CD4-positive, CD25-positive, alpha-beta regulatory T cell (primary cell): ENCODE results near the gene EXTL2. TPM values are rescaled to one million over a fixed set of nuclear protein-coding genes. Genes with fewer than 3 reads are reported as not detected.
A peak's percentile ranks its signal among the peaks of the same experiment; 100 is the strongest.

Experiments
- ATAC-seq, 2 donors: fragments of 150-1000 bp; cut with Tn5 transposase; one replicate each; pipeline ENCODE4 v1.10.0; 2021; ENCODE audit warnings: low read depth in 2 of 2, moderate number of reproducible peaks in 2 of 2, moderate library complexity in 1 of 2
- DNase-seq, 3 donors: peaks; one replicate each; pipeline versions ENCODE4 v3.0.0 to v3.0.0-alpha.2; 2012 to 2022; ENCODE audit warnings: mixed read lengths in 1 of 3
- H3K27ac ChIP-seq: one replicate; pipeline ENCODE4 v1.7.0; 2013; ENCODE audit warnings: mild to moderate bottlenecking, low read length; ENCODE audit not compliant: insufficient read depth, poor library complexity, severe bottlenecking
- H3K27me3 ChIP-seq: one replicate; pipeline ENCODE4 v1.7.0; 2013; ENCODE audit warnings: low read length; ENCODE audit not compliant: control insufficient read depth, insufficient read depth
- H3K36me3 ChIP-seq: one replicate; pipeline ENCODE4 v1.7.0; 2013; ENCODE audit warnings: mild to moderate bottlenecking, low read length, moderate library complexity; ENCODE audit not compliant: control insufficient read depth, insufficient read depth
- H3K4me1 ChIP-seq: 2 replicates; pipeline ENCODE4 v1.7.0; 2013; ENCODE audit warnings: mild to moderate bottlenecking, low read length; ENCODE audit not compliant: insufficient read depth, control insufficient read depth, poor library complexity, severe bottlenecking
- H3K4me3 ChIP-seq: one replicate; pipeline ENCODE4 v1.7.0; 2013; ENCODE audit warnings: low read depth, mild to moderate bottlenecking, low read length, moderate library complexity
- H3K9me3 ChIP-seq, 2 experiments: 1 replicate in 1 of 2; 2 replicates in 1 of 2; pipeline ENCODE4 v1.7.0; 2013; ENCODE audit warnings: low read length in 2 of 2, mild to moderate bottlenecking in 1 of 2, moderate library complexity in 1 of 2; ENCODE audit not compliant: control insufficient read depth in 2 of 2
- H3K27ac Mint-ChIP-seq, 3 donors: one replicate each; pipeline ENCODE4 v1.8.0; 2020 to 2022; ENCODE audit warnings: mild to moderate bottlenecking in 3 of 3, mixed read lengths in 3 of 3, moderate library complexity in 2 of 3
- H3K27me3 Mint-ChIP-seq: one replicate; pipeline ENCODE4 v1.8.0; 2022; ENCODE audit warnings: mild to moderate bottlenecking, mixed read lengths
- H3K36me3 Mint-ChIP-seq: one replicate; pipeline ENCODE4 v1.8.0; 2020; ENCODE audit warnings: mixed read lengths
- H3K4me1 Mint-ChIP-seq, 4 donors: one replicate each; pipeline ENCODE4 v1.8.0; 2020 to 2022; ENCODE audit warnings: mixed read lengths in 4 of 4, mild to moderate bottlenecking in 1 of 4
- H3K4me3 Mint-ChIP-seq, 4 donors: one replicate each; pipeline ENCODE4 v1.8.0; 2020 to 2022; ENCODE audit warnings: mild to moderate bottlenecking in 4 of 4, mixed read lengths in 4 of 4, moderate library complexity in 3 of 4
- H3K9me3 Mint-ChIP-seq, 7 donors: one replicate each; pipeline ENCODE4 v1.8.0; 2020 to 2022; ENCODE audit warnings: mixed read lengths in 7 of 7, mild to moderate bottlenecking in 3 of 7, moderate library complexity in 2 of 7
- polyA plus RNA-seq, 4 donors: library from polyadenylated mRNA; unstranded; fragments of 300-500 nt; fragmentation: Illumina TruSeq; gene quantifications; one replicate each; pipeline ENCODE4 v1.2.3, GENCODE V29; 2021
- total RNA-seq: library from RNA; stranded (reverse); gene quantifications from one replicate; pipeline ENCODE4 v1.2.3, GENCODE V29; 2022

The EXTL2 gene, protein sequence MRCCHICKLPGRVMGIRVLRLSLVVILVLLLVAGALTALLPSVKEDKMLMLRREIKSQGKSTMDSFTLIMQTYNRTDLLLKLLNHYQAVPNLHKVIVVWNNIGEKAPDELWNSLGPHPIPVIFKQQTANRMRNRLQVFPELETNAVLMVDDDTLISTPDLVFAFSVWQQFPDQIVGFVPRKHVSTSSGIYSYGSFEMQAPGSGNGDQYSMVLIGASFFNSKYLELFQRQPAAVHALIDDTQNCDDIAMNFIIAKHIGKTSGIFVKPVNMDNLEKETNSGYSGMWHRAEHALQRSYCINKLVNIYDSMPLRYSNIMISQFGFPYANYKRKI
- total RNA-seq = 1.6 TPM
- polyA plus RNA-seq = 1 to 10 TPM in 2 of 4 donors, under 1 TPM in 2; 0.91 to 2.7 (median 1.3) TPM

- no peak for ATAC-seq
- Histone ChIP-seq H3K9me3 (peaks cover 0 to 11% of the 10 kb centered on the region in 2 experiments), H3K27me3 (no peaks in the 10 kb centered on the region), H3K27ac (peak within 1 kb of the TSS; percentile 98), H3K4me1 (peaks cover 32% of the 10 kb centered on the region), H3K4me3 (peak within 1 kb of the TSS; percentile 95), H3K36me3 (peaks cover 15% of the 10 kb centered on the region)
- H3K4me1 Mint-ChIP-seq = peaks cover 12 to 65% (median 40%) of the 10 kb centered on the region in 4 donors
- DNase-seq = peak; percentile 44 to 64 (median 63)
- peaks cover 26% of the 10 kb centered on the region for H3K36me3 Mint-ChIP-seq
- H3K27ac Mint-ChIP-seq = peak within 1 kb of the TSS; percentile 100
- H3K4me3 Mint-ChIP-seq = peak within 1 kb of the TSS; percentile 97 to 100 (median 98)
- peaks cover 6% of the 10 kb centered on the region for H3K27me3 Mint-ChIP-seq
- H3K9me3 Mint-ChIP-seq = peaks cover 0 to 17% (median 6%) of the 10 kb centered on the region in 7 donors
Measured at GRCh38 chr1:100894603-100895539, at the start of gene EXTL2. Gene EXTL2 (minus strand): TSS chr1:100894842. CDS start chr1:100888757, 6,085 bp downstream.

DNA sequence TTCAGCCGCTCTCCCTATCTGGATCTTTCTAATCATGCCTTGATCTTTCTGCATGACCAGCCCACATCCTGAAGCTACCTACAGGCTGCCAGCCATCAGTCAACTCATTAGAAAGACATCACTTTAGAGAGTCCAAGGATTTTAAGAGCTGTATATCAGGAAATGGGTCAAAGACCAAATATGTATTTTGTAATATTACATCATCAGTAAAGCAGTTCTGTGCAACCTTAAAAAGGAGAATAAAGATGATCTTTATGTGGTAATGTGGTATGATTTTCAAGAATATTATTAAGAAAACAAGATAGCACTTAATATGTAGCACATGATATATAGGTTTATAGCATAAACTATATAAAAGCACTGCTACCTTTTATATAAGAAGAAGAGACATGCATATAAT, 48.9 kb upstream of the EXTL2 start:
- peaks cover 12% of the 10 kb centered on the region for H3K36me3 ChIP-seq
- ATAC-seq (no peak), DNase-seq (no peak)
- H3K27ac Mint-ChIP-seq = peak overlapping the region; percentile 76 to 85 (median 83)
- no peak overlapping the region for H3K4me3 ChIP-seq
- peaks cover 0 to 36% (median 21%) of the 10 kb centered on the region in 7 donors for H3K9me3 Mint-ChIP-seq
- H3K27me3 ChIP-seq = no peaks in the 10 kb centered on the region
- peaks cover 69% of the 10 kb centered on the region for H3K36me3 Mint-ChIP-seq
- H3K9me3 ChIP-seq = peaks cover 8 to 14% of the 10 kb centered on the region in 2 experiments
- peaks cover 18% of the 10 kb centered on the region for H3K4me1 ChIP-seq
- H3K4me3 Mint-ChIP-seq = peak overlapping the region in 2 of 4 donors; percentile 16 to 22
- no peaks in the 10 kb centered on the region for H3K27me3 Mint-ChIP-seq
- H3K27ac ChIP-seq = peak overlapping the region; percentile 15
- H3K4me1 Mint-ChIP-seq = peaks cover 26 to 74% (median 48%) of the 10 kb centered on the region in 4 donors

GRCh38 chr1:100942304-100943046, 47.8 kb upstream of the EXTL2 start:
- Histone ChIP-seq H3K9me3 (peaks cover 6 to 8% of the 10 kb centered on the region in 2 experiments), H3K4me1 (peaks cover 16% of the 10 kb centered on the region), H3K4me3 (peak overlapping the region; percentile 51), H3K36me3 (peaks cover 21% of the 10 kb centered on the region), H3K27ac (no peak overlapping the region), H3K27me3 (no peaks in the 10 kb centered on the region)
- peak overlapping the region; percentile 83 to 90 (median 85) for H3K27ac Mint-ChIP-seq
- ATAC-seq (no peak), DNase-seq (no peak)
- peaks cover 28 to 70% (median 51%) of the 10 kb centered on the region in 4 donors for H3K4me1 Mint-ChIP-seq
- peaks cover 65% of the 10 kb centered on the region for H3K36me3 Mint-ChIP-seq
- peaks cover 0 to 30% (median 17%) of the 10 kb centered on the region in 7 donors for H3K9me3 Mint-ChIP-seq
- H3K27me3 Mint-ChIP-seq = no peaks in the 10 kb centered on the region
- peak overlapping the region; percentile 32 to 59 (median 49) for H3K4me3 Mint-ChIP-seq

DNA sequence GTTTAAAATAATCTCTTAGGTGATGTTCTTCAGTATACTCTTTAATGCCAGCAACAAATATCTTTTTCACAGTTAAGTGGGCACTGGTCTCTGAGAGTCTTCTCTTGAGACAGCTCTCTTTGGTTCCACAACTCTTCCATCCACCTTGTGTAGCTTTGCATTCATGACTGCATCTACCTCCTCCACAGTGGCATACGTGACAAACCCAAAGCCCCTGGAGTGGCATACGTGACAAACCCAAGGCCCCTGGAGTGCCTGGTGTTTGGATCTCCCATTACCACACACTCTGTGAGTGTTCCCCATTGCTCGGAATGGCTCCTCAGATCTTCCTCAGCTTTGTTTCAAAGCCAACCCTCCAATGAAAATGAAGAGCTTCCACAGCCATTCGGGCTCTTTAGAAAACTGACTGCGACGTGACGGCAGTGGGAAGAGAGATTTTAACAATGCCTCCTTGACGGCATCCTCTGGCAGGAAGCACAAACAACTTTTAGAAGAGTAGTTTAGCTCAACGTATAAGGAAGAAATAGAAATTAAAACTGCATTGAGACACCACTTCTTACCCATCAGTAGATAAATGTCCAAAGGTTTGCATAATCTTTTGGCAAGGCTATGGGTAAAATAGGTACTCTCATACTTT, 47.1 kb upstream of the EXTL2 start:
- H3K27me3 ChIP-seq = no peaks in the 10 kb centered on the region
- H3K27ac Mint-ChIP-seq = peak overlapping the region; percentile 83 to 90 (median 83)
- peaks cover 59% of the 10 kb centered on the region for H3K36me3 Mint-ChIP-seq
- H3K36me3 ChIP-seq = peaks cover 23% of the 10 kb centered on the region
- H3K27me3 Mint-ChIP-seq = no peaks in the 10 kb centered on the region
- no peak overlapping the region for H3K27ac ChIP-seq
- peaks cover 0 to 22% (median 11%) of the 10 kb centered on the region in 7 donors for H3K9me3 Mint-ChIP-seq
- peaks cover 28 to 66% (median 51%) of the 10 kb centered on the region in 4 donors for H3K4me1 Mint-ChIP-seq
- H3K4me1 ChIP-seq = peaks cover 16% of the 10 kb centered on the region
- peaks cover under 1 to 2% of the 10 kb centered on the region in 2 experiments for H3K9me3 ChIP-seq
- ATAC-seq (no peak), DNase-seq (no peak)
- H3K4me3 ChIP-seq = no peak overlapping the region
- H3K4me3 Mint-ChIP-seq = peak overlapping the region in 3 of 4 donors; percentile 10 to 59 (median 57)

DNA sequence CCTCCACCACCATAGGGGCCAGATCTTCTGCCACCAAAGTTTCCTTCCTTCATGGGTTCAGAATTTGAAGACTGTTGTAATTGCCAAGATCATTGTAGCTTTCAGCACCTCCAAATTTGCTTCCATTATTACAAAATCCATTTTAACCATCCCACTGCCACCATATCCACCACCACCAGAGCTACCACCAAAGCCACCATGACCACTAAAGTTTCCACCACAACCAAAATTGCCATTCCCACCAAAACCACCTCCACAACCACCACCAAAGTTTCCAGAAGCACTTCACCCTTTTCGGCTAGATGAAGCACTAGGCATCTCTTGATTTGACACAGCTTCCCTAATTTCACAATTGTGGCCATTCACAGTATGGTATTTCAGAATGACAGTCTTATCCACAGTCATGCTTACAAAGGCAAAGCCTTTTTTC, 46.5 kb upstream of the EXTL2 start:
- Histone ChIP-seq H3K36me3 (peaks cover 23% of the 10 kb centered on the region), H3K9me3 (peaks cover 0 to 2% of the 10 kb centered on the region in 2 experiments), H3K4me3 (no peak overlapping the region), H3K27ac (no peak overlapping the region), H3K27me3 (no peaks in the 10 kb centered on the region), H3K4me1 (peaks cover 16% of the 10 kb centered on the region)
- Mint-ChIP-seq H3K27me3 (no peaks in the 10 kb centered on the region), H3K4me1 (peaks cover 28 to 66% (median 53%) of the 10 kb centered on the region in 4 donors), H3K9me3 (peaks cover 0 to 16% (median 10%) of the 10 kb centered on the region in 7 donors), H3K36me3 (peaks cover 58% of the 10 kb centered on the region), H3K4me3 (peak overlapping the region in 2 of 4 donors; percentile 2 to 18), H3K27ac (peak overlapping the region; percentile 37 to 90 (median 83))
- DNase-seq = no peak
- no peak for ATAC-seq

DNA sequence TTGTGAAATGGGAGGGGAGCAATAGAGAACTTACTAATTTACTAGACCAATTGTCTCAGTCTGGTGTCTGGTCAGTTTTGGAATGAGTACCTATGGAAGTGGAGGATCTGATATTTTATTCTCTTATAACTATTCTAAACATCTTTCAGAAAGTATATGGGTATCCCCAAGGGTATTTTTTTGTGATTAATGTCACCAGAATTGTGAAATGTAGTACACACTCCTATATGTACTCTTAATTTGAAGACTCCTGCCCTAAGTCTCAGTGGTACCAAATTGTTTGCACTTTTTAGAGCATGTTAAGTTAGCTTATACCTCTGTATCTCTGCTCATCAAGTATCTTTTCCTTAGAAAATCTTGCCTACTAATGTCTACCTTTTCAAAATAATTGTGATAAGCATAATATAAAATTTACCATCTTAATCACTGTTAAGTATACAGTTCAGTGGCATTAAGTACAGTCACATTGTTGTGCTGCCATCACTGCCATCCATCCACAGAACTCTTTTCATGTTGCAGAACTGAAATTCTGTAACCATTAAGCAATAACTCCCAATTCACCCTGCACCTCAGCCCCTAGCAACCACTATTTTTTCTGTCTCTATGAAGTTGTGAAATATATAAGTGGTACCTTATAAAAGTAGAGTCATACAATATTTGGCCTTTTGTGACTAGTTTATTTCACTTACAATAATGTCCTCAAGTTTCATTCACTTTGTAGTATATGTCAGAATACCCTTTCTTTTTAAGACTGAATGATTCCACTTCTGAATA, 41.7 kb upstream of the EXTL2 start:
- ATAC-seq (no peak), DNase-seq (no peak)
- H3K9me3 ChIP-seq = no peaks in the 10 kb centered on the region
- H3K27me3 ChIP-seq = no peaks in the 10 kb centered on the region
- peaks cover 22% of the 10 kb centered on the region for H3K36me3 ChIP-seq
- peaks cover 2 to 14% (median 6%) of the 10 kb centered on the region in 7 donors for H3K9me3 Mint-ChIP-seq
- H3K36me3 Mint-ChIP-seq = peaks cover 55% of the 10 kb centered on the region
- peaks cover 43 to 75% (median 64%) of the 10 kb centered on the region in 4 donors for H3K4me1 Mint-ChIP-seq
- peak overlapping the region in 1 of 4 donors; percentile 22 for H3K4me3 Mint-ChIP-seq
- peaks cover 8% of the 10 kb centered on the region for H3K4me1 ChIP-seq
- H3K27me3 Mint-ChIP-seq = no peaks in the 10 kb centered on the region
- H3K27ac Mint-ChIP-seq = peak overlapping the region in 1 of 3 donors; percentile 2
- H3K4me3 ChIP-seq = peak overlapping the region; percentile 8
- no peak overlapping the region for H3K27ac ChIP-seq
